IMR-90 (cell line): ENCODE results near the gene GCM1. TPM values are rescaled to one million over a fixed set of nuclear protein-coding genes. Genes with fewer than 3 reads are reported as not detected.
A peak's percentile ranks its signal among the peaks of the same experiment; 100 is the strongest.

Experiments used
- ATAC-seq: fragments of 200-7000 bp; cut with Tn5 transposase; 2 replicates; pipeline ENCODE4 v1.9.1; 2020; ENCODE audit warnings: low read depth, mild to moderate bottlenecking, moderate library complexity
- BruUV-seq: library from RNA; stranded (reverse); fragments of 400-500 nt; replicated peaks from 2 replicates; lab custom pipeline; 2021; lab: Mats Ljungman, UMichigan
- CTCF ChIA-PET: fragments of 300-600 bp; formaldehyde crosslinking; extraction: SDS; loops from one replicate; lab custom pipeline; 2021; ENCODE audit warnings: antibody characterized with exemption; lab: Yijun Ruan, JAX
- POLR2A ChIA-PET: fragments of 300-600 bp; sonication (Branson Sonifier 250); formaldehyde crosslinking; loops from one replicate; lab custom pipeline; 2022; ENCODE audit warnings: antibody characterized with exemption; ENCODE audit not compliant: unreplicated experiment; lab: Charles Lee
- DNase-seq: peaks from one replicate; pipeline ENCODE4 v3.0.0; 2013
- H2AFZ ChIP-seq: replicated peaks from 2 replicates; pipeline ENCODE3; 2013; ENCODE audit warnings: low read length, mild to moderate bottlenecking; ENCODE audit not compliant: poor library complexity
- H2AK5ac ChIP-seq: 2 replicates; pipeline ENCODE4 v1.6.1; 2013; ENCODE audit warnings: low read depth, low read length, inconsistent platforms
- H2AK9ac ChIP-seq: replicated peaks from 2 replicates; pipeline ENCODE3; 2013; ENCODE audit warnings: mild to moderate bottlenecking, low read depth, low read length, moderate library complexity; ENCODE audit not compliant: poor library complexity
- H2BK120ac ChIP-seq: 2 replicates; pipeline ENCODE4 v1.6.1; 2013; ENCODE audit warnings: low read depth, low read length, inconsistent platforms
- H2BK15ac ChIP-seq: 3 replicates; pipeline ENCODE4 v1.6.1; 2013; ENCODE audit warnings: low read depth, low read length, inconsistent platforms
- H2BK20ac ChIP-seq: 2 replicates; pipeline ENCODE4 v1.6.1; 2013; ENCODE audit warnings: low read depth, mild to moderate bottlenecking, inconsistent platforms, low read length, moderate library complexity
- H2BK5ac ChIP-seq: 2 replicates; pipeline ENCODE4 v1.6.1; 2013; ENCODE audit warnings: mild to moderate bottlenecking, low read depth, low read length, inconsistent platforms; ENCODE audit not compliant: poor library complexity, severe bottlenecking
- H3K14ac ChIP-seq: replicated peaks from 2 replicates; pipeline ENCODE4 v1.6.1; 2013; ENCODE audit warnings: low read depth, low read length, inconsistent platforms
- H3K18ac ChIP-seq: 2 replicates; pipeline ENCODE4 v1.6.1; 2013; ENCODE audit warnings: low read depth, low read length, control low read depth
- H3K23ac ChIP-seq: 2 replicates; pipeline ENCODE4 v1.6.1; 2013; ENCODE audit warnings: low read depth, low read length, inconsistent platforms
- H3K27ac ChIP-seq: 2 replicates; pipeline ENCODE4 v1.5.1; 2013; ENCODE audit warnings: mild to moderate bottlenecking, control low read depth, low read length; ENCODE audit not compliant: insufficient read depth
- H3K27me3 ChIP-seq: 2 replicates; pipeline ENCODE4 v1.6.1; 2013; ENCODE audit warnings: low read length; ENCODE audit not compliant: control insufficient read depth, insufficient read depth
- H3K36me3 ChIP-seq: 2 replicates; pipeline ENCODE4 v1.6.1; 2013; ENCODE audit warnings: low read length, mixed read lengths; ENCODE audit not compliant: control insufficient read depth, insufficient read depth
- H3K4ac ChIP-seq: 2 replicates; pipeline ENCODE4 v1.6.1; 2013; ENCODE audit warnings: low read depth, low read length, inconsistent platforms
- H3K4me1 ChIP-seq: 2 replicates; pipeline ENCODE4 v1.6.1; 2013; ENCODE audit warnings: low read length, mixed read lengths; ENCODE audit not compliant: control insufficient read depth, insufficient read depth
- H3K4me2 ChIP-seq: 2 replicates; pipeline ENCODE4 v1.6.1; 2013; ENCODE audit warnings: low read depth, mild to moderate bottlenecking, control low read depth, low read length, moderate library complexity
- H3K4me3 ChIP-seq: 2 replicates; pipeline ENCODE4 v1.5.1; 2013; ENCODE audit warnings: low read depth, mild to moderate bottlenecking, control low read depth, low read length, moderate library complexity; ENCODE audit not compliant: insufficient read depth
- H3K56ac ChIP-seq: 2 replicates; pipeline ENCODE4 v1.6.1; 2013; ENCODE audit warnings: low read length, inconsistent platforms; ENCODE audit not compliant: insufficient read depth; ENCODE audit errors: extremely low read depth
- H3K79me1 ChIP-seq, 2 experiments: 2 replicates each; pipeline ENCODE4 v1.6.1; 2013; ENCODE audit warnings: low read length in 2 of 2, inconsistent platforms in 1 of 2, low read depth in 1 of 2
- H3K9ac ChIP-seq: 2 replicates; pipeline ENCODE4 v1.6.1; 2013; ENCODE audit warnings: low read depth, low read length, control low read depth
- H3K9me1 ChIP-seq: 2 replicates; pipeline ENCODE4 v1.6.1; 2013; ENCODE audit warnings: low read length, inconsistent platforms; ENCODE audit not compliant: insufficient read depth
- H3K9me3 ChIP-seq: 2 replicates; pipeline ENCODE4 v1.6.1; 2013; ENCODE audit warnings: low read length; ENCODE audit not compliant: control insufficient read depth, insufficient read depth
- H4K20me1 ChIP-seq: 2 replicates; pipeline ENCODE4 v1.6.1; 2013; ENCODE audit warnings: low read length, inconsistent platforms; ENCODE audit not compliant: insufficient read depth
- H4K5ac ChIP-seq: 2 replicates; pipeline ENCODE4 v1.6.1; 2013; ENCODE audit warnings: mild to moderate bottlenecking, low read depth, low read length, control low read depth
- H4K8ac ChIP-seq, 2 experiments: 2 replicates each; pipeline ENCODE4 v1.6.1; 2013; ENCODE audit warnings: low read depth in 2 of 2, low read length in 2 of 2, control low read depth in 1 of 2, inconsistent platforms in 1 of 2
- H4K91ac ChIP-seq: 2 replicates; pipeline ENCODE4 v1.6.1; 2013; ENCODE audit warnings: low read depth, low read length, inconsistent platforms; ENCODE audit not compliant: insufficient read depth
- FOS ChIP-seq: fragments of 150-350 bp; IDR thresholded peaks from 2 replicates; pipeline ENCODE4 v1.6.1; 2016; ENCODE audit warnings: low read depth, low read length
- RCOR1 ChIP-seq: IDR thresholded peaks from 2 replicates; pipeline ENCODE4 v1.6.1; 2012; ENCODE audit warnings: mild to moderate bottlenecking, low read length, improper control_type of control experiment; ENCODE audit not compliant: insufficient replicate concordance
- WGBS, 2 experiments: methylation state at CpG; one replicate each; pipeline versions ENCODE4 v1.1.5 to v1.1.7; 2013; ENCODE audit warnings: missing lambda C conversion rate in 2 of 2; ENCODE audit not compliant: insufficient read length in 1 of 2; ENCODE audit errors: extremely low coverage in 2 of 2; 5-methylcytosine and 5-hydroxymethylcytosine counted together
- dilution Hi-C: fragments of 300-500 bp; cut with HindIII; formaldehyde crosslinking; loops from one replicate; pipeline ENCODE4 v1.14.3; 2018; ENCODE audit warnings: low sequenced_read_pairs; ENCODE audit not compliant: unreplicated experiment
- in situ Hi-C: fragments of 300-500 bp; cut with MboI; formaldehyde crosslinking; loops from 3 replicates; pipeline ENCODE4 v1.14.3; 2019; ENCODE audit warnings: low sequenced_read_pairs, inconsistent platforms, mixed read lengths
- intact Hi-C: fragments of 100-400 bp; cut with micrococcal nuclease; formaldehyde crosslinking; loops from 2 replicates; pipeline ENCODE4 v1.10.0; 2022
- polyA plus RNA-seq, 3 experiments: library from polyadenylated mRNA; depleted of rRNA; stranded (reverse); fragments of >200 nt; gene quantifications; 2 replicates each; pipeline ENCODE4 v1.2.3, GENCODE V29; 2012; ENCODE audit warnings: low replicate concordance in 1 of 3
- total RNA-seq: library from RNA; depleted of rRNA; stranded (reverse); fragments of >200 nt; gene quantifications from 2 replicates; pipeline ENCODE4 v1.2.3, GENCODE V29; 2012

GCM1 gene
- total and polyA plus RNA-seq, 2 of the 4 experiments (the other 2 are of a cell fraction), result not detected

DNA sequence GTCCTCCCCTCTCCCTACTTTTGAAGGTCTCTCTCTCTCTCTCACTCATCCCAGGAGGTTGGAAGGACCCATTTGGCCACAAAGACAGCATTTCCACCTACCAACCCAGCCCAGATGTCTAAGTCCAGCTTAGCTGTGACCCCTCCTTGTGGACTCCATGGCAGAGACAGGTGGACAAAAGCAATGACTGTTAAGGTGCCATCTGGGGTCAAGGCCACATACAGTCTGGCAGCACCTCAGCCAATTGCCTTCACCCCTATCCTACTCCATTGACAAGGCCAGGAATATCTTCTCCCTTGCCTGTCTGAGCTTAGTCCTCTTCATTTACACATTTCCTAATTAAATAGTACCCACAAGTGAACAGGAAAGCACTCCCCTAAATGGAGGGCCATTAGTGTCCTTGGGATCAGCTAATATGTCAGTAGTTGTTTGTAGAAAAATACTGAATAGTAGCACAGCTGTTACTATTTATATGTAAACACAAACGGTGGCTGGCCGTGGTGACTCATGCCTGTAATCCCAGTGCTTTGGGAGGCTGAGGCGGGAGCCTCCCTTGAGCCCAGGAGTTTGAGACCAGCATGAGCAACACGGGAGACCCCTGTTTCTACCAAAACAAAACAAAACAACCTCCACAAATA is 28.8 kb downstream of the GCM1 start:
- Histone ChIP-seq H3K4ac (no peak overlapping the region; the same call in 1 of the 2 replicates), H3K56ac (no peak overlapping the region), H3K4me1 (peaks cover 3% of the 10 kb centered on the region; the same call in 1 of the 2 replicates), H3K9me3 (peaks cover 3% of the 10 kb centered on the region; the same call in 1 of the 2 replicates), H2BK20ac (no peak overlapping the region), H4K20me1 (no peaks in the 10 kb centered on the region), H2BK5ac (no peak overlapping the region), H3K4me3 (no peak overlapping the region), H4K8ac (no peak overlapping the region), H3K9me1 (no peaks in the 10 kb centered on the region; the same call in 1 of the 2 replicates), H2AFZ (no peak overlapping the region), H4K91ac (no peak overlapping the region), H3K27ac (no peak overlapping the region), H2AK5ac (no peak overlapping the region; the same call in 1 of the 2 replicates), H4K5ac (no peak overlapping the region), H3K9ac (no peak overlapping the region), H2BK15ac (no peak overlapping the region; the same call in 2 of the 3 replicates), H3K79me1 (no peaks in the 10 kb centered on the region), H3K18ac (no peak overlapping the region), H3K14ac (no peak overlapping the region), H3K23ac (no peak overlapping the region), H2AK9ac (no peak overlapping the region), H3K36me3 (no peaks in the 10 kb centered on the region), H3K27me3 (peaks cover 11% of the 10 kb centered on the region), H3K4me2 (no peak overlapping the region), H2BK120ac (no peak overlapping the region)
- DNase-seq (peak; percentile 58), ATAC-seq (peak; percentile 95)
- POLR2A ChIA-PET, result no interaction called here
- dilution Hi-C loops (no loop called here), intact Hi-C loops (no loop called here), in situ Hi-C loops (no loop called here)
- CTCF ChIA-PET, result no interaction called here
- TF ChIP-seq FOS (peak; percentile 55; the same call in 1 of the 2 replicates), RCOR1 (no peak)
- no TSS peak for BruUV-seq
- WGBS, 2 experiments, result no CpG with 5 or more reads among the region's 4 CpGs
